GM18520 (cell line): ENCODE results near the gene HOXC4.
"Not testable (repeated sequence)": the region's sequence is repeated elsewhere in the genome, so short reads cannot be mapped to it uniquely, and the experiment has no call there.

Experiments used
- ATAC-seq: cut with Tn5 transposase; IDR thresholded peaks from one replicate; pipeline ENCODE4 v1.9.1; 2021; ENCODE audit not compliant: unreplicated experiment

HOXC4 gene

DNA sequence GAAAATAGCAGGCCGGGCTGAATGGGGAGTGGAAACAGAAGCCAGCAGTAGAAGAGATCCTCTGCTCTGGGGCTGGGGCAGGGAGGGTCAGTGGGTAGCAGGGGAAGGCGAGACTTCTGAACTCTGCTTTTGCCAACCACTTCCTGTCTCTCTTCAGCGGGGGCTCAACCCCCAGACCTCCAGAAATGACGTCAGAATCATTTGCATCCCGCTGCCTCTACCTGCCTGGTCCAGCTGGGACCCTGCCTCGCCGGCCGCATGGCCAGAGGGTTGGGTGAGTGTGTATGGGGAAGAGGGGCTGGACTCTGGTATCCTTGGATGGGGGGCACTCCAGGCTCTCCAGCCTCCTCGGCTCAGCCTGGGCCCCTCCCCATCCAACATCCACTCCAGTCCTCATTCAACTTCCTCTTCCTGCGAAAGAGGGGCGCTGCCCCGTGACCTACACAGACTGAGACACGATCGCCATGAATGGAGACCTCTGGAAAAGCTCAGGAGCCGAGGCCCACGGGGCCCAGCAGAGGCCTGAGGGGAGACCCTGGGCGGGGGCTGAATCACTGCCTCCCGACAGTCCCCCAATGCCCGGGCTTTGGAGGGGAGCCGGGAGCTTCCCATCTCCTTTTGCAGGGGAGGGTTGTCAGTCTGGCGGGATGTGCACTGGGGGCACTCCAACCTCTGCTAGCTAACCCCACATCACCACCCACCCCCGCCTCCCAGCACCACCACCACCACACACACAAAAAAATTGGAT, 458 bp upstream of the HOXC4 start:
- peak; percentile 49 for ATAC-seq

- no peak for ATAC-seq
Measured at GRCh38 chr12:54054742-54055194, 1.1 kb downstream of the HOXC4 start.

DNA sequence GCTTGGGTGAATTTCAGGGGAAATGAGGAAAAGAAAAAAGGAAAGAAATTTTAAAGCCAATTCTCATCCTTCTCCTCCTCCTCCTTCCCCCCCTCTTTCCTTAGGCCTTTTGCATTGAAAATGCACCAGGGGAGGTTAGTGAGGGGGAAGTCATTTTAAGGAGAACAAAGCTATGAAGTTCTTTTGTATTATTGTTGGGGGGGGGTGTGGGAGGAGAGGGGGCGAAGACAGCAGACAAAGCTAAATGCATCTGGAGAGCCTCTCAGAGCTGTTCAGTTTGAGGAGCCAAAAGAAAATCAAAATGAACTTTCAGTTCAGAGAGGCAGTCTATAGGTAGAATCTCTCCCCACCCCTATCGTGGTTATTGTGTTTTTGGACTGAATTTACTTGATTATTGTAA, 1.9 kb downstream of the HOXC4 start:
- ATAC-seq: no peak

DNA sequence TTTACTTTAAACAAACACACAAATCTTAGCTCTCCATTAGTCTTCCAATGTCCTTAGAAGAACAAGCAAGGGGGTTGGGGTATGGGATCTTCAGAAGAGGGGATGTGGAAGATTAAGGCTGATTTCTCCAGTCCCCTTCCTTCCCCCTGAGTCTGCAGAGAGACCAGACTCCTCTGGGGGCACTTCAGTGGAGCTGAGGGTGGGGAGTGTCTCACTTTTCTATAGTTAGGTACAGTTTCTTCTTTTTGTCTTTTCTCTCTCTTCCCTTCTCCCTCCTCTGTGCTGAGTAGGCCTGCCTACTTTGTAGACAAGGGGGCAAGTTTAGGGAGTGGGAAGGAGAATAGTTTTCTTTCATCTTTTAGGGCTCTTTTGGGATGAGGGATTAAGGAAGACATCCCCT, 2.5 kb downstream of the HOXC4 start:
- ATAC-seq: no peak

- ATAC-seq: no peak
Measured at GRCh38 chr12:54058128-54058768, 4.6 kb downstream of the HOXC4 start.

- ATAC-seq: no peak
Measured at GRCh38 chr12:54059668-54060067, 6.0 kb downstream of the HOXC4 start.

GRCh38 chr12:54060174-54060974, 6.7 kb downstream of the HOXC4 start:
- no peak for ATAC-seq

DNA sequence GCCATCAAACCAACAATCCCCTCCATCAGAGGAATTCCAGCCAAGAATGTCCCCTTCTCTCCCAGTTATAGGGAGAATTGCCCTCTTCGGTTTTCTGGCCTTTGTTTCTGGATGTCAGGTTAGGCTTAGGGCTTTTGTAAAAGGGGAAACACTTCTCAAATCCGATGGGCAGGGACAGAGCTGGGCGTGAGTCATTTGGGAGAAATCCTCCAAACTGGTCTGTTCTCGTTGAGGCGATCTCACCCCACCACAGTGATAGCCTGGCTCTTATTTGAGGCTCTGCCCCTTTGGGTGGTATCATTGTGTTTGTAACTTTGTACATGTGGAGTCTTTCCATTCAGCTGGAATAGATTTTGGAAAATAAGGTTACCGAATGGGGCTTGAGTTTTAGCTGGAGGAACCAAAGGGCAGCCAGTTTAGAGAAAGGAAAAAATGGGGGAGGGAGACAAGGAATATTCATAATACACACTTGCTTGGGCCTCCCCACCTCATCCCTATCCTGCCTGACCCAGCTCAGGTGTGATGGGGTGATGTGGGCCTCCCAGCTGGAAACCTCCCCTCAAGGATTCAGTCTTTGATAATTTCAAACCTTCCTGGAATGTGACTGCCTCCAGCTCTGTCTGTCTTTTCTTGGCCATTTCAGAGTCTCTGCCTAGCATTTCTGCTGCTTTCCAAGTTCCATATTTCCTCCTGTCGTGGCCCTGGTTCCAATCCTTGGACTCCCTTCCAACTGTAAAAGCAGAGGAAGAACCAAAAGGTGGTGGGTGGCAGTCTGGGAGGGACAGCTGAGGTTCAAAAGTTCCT, 7.5 kb downstream of the HOXC4 start:
- ATAC-seq: no peak

- no peak for ATAC-seq
Measured at GRCh38 chr12:54065677-54066076, 12.0 kb downstream of the HOXC4 start.

DNA sequence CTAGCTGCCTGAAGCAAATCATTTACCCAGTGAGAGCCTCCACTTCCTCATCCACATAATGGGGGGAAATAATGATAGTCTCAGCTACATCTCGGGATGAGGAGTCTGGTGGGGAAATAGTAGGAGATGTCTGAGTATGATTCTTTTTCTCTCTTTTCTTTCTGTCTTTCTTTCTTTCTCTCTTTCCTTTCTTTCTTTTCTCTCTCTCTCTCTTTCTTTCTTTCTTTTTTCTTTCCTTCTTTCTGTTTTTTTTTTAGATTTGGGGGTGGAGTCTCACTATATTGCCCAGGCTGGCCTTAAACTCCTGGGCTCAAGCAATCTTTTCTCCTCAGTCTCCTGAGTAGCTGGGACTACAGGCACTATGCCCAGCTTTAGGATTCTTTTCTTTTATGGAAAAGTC, 12.8 kb downstream of the HOXC4 start:
- no peak for ATAC-seq

- ATAC-seq: no peak
Measured at GRCh38 chr12:54068418-54069070, 14.9 kb downstream of the HOXC4 start.

- ATAC-seq: no peak
Measured at GRCh38 chr12:54071942-54072341, 18.3 kb downstream of the HOXC4 start.

DNA sequence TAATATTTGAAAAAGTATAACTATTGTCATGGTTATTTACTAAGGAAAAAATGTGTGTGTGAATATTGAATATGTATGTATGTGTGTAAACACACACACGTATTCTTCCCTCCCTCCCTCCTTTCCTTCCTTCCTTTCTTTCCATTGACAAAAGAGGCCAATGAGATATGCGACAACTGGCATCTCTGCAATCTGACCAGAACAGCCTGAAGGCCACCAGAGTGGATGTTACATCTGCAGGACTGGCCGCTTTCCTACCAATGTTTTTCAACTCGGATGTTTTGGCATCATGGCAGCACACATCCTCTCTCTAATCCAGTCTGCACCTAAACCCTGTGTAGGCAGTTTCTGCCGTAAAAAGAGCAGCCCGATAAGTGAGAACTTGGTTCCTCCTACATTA, 20.7 kb downstream of the HOXC4 start:
- ATAC-seq: no peak

DNA sequence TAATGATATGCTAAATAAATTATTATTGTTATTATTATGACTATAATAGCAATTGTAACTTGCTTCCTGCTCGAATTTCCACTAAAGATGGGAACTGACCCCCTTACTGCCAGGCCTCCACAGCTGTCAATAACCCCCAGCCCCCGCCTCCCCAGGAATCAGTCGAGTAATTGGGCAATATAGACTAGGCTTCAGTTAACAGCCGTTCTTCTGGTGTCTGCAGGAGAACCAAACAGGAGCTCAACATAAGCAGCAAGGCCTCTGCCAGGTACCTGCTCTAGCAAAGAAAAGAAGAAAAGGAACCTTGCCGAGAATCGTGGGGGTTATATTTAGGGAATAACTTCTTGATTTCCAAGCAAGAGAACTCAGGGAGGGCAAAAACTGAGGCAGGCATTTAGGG, 21.8 kb downstream of the HOXC4 start:
- ATAC-seq: no peak

GRCh38 chr12:54075974-54076373, 22.3 kb downstream of the HOXC4 start:
- no peak for ATAC-seq

DNA sequence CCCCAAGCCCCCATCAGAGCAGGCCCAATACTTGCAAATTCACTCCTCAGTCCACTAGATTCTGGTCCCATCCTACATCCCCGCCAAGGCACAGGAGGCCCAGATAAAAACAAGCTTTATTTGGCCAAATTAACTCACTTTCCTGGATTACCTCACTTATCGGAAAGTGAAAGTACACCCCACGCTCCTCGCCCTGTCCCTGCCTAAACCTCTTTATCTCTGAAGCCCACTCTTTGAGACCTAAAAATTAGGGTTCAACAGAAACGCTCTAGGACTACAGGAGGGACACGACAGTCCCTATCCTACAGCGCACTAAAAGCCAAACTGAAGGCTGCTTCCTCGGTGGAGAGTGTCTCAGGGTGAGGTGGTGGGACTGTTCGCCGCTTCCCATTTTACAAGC, 24.2 kb downstream of the HOXC4 start:
- not testable (repeated sequence) for ATAC-seq

DNA sequence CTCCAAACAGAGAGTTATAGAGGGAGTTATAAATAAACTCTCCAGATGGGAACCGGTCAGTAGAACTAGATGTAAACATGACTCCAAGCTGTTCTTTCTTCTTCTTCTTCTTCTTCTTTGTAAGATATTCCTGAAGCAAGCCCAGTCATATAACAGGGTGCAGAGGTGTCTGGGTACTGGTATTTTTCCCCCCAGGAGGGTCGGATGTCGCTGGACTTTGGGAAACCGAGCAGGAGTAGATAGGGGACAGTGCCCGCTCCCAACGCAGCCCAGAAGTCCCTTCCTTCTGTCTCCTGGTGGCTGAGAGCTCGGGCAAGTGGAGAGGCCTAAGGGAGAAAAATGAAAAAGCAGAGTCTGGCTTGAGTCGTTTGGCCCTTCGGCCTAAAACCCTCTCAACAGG, 25.5 kb downstream of the HOXC4 start:
- ATAC-seq: not testable (repeated sequence)

GRCh38 chr12:54080008-54080924, 26.6 kb downstream of the HOXC4 start:
- not testable (repeated sequence) for ATAC-seq

DNA sequence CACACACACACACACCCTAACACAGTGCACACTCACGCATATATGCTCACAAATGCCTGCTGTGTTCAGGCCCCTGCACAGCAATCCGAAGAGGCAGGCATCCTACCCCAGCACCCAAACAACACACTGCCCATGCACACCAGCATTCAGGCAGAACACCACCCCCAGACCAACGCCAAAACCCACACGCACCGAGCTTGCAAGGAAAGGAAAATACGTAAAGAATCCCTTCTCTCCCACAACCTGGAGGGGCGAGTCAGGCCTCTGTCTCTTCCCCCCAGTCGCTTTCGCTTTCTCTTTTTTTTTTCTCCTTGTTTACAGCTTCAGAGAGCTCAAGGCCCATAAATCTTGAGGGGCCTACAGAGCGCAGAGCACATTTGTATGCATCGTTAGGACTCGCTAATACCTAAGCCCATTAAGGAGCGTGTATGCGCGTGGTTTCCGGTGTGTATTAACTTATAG, 27.4 kb downstream of the HOXC4 start:
- not testable (repeated sequence) for ATAC-seq
